ENCODE measurements around the gene TRMO.
A peak's percentile ranks its signal among the peaks of the same experiment; 100 is the strongest.

Gene TRMO

GRCh38 chr9:97938081-97938644, 15.9 kb upstream of the TRMO start, which contains the start of gene HEMGN:
HEMGN (minus strand) TSS chr9:97938172; CDS start chr9:97938136, 36 bp downstream.
- DNase-seq (ENCODE audit: low read depth in 2 of 3, low spot score in 2 of 3), result no peak

GRCh38 chr9:97936998-97937397, 14.7 kb upstream of the TRMO start:
- DNase-seq (ENCODE audit: low read depth in 2 of 3, low spot score in 2 of 3), result no peak

GRCh38 chr9:97935276-97935675, 13.0 kb upstream of the TRMO start:
- DNase-seq (ENCODE audit: low read depth in 2 of 3, low spot score in 2 of 3), result no peak

GRCh38 chr9:97934321-97935115, 12.2 kb upstream of the TRMO start:
- DNase-seq (ENCODE audit: low read depth in 2 of 3, low spot score in 2 of 3), result no peak

- no peak for DNase-seq (ENCODE audit: low read depth in 2 of 3, low spot score in 2 of 3)
These were observed 11.1 kb upstream of the TRMO start for GRCh38 chr9:97933297-97933998.

GRCh38 chr9:97930972-97931371, 8.7 kb upstream of the TRMO start:
- no peak for DNase-seq (ENCODE audit: low read depth in 2 of 3, low spot score in 2 of 3)

- DNase-seq (ENCODE audit: low read depth in 2 of 3, low spot score in 2 of 3), result no peak
These were observed 6.8 kb upstream of the TRMO start for GRCh38 chr9:97928986-97929604.

GRCh38 chr9:97925497-97926334, 3.4 kb upstream of the TRMO start:
- DNase-seq (ENCODE audit: low read depth in 2 of 3, low spot score in 2 of 3), result no peak

GRCh38 chr9:97924386-97924785, 2.1 kb upstream of the TRMO start:
- DNase-seq (ENCODE audit: low read depth in 2 of 3, low spot score in 2 of 3), result no peak

GRCh38 chr9:97923529-97924108, 1.3 kb upstream of the TRMO start:
- peak in 1 of 3 experiments; percentile 48 for DNase-seq (ENCODE audit: low read depth in 2 of 3, low spot score in 2 of 3)

- DNase-seq (ENCODE audit: low read depth in 2 of 3, low spot score in 2 of 3), result no peak
These were observed 3.0 kb downstream of the TRMO start for GRCh38 chr9:97919217-97919813.

- DNase-seq (ENCODE audit: low read depth in 2 of 3, low spot score in 2 of 3), result no peak
These were observed 3.7 kb downstream of the TRMO start for GRCh38 chr9:97918611-97919010.

- DNase-seq (ENCODE audit: low read depth in 2 of 3, low spot score in 2 of 3), result no peak
These were observed 10.3 kb downstream of the TRMO start for GRCh38 chr9:97911970-97912369.

GRCh38 chr9:97911528-97911927, 10.8 kb downstream of the TRMO start:
- DNase-seq (ENCODE audit: low read depth in 2 of 3, low spot score in 2 of 3), result no peak

GRCh38 chr9:97910357-97910756, 11.9 kb downstream of the TRMO start:
- DNase-seq (ENCODE audit: low read depth in 2 of 3, low spot score in 2 of 3), result no peak

- no peak for DNase-seq (ENCODE audit: low read depth in 2 of 3, low spot score in 2 of 3)
These were observed 13.6 kb downstream of the TRMO start for GRCh38 chr9:97908705-97909104.

- no peak for DNase-seq (ENCODE audit: low read depth in 2 of 3, low spot score in 2 of 3)
These were observed 14.7 kb downstream of the TRMO start for GRCh38 chr9:97907632-97908031.

- no peak for DNase-seq (ENCODE audit: low read depth in 2 of 3, low spot score in 2 of 3)
These were observed 15.3 kb downstream of the TRMO start for GRCh38 chr9:97907046-97907445.

- no peak for DNase-seq (ENCODE audit: low read depth in 2 of 3, low spot score in 2 of 3)
These were observed 16.0 kb downstream of the TRMO start for GRCh38 chr9:97906236-97906831.

GRCh38 chr9:97905228-97905627, 17.1 kb downstream of the TRMO start:
- no peak for DNase-seq (ENCODE audit: low read depth in 2 of 3, low spot score in 2 of 3)

All from activated CD8-positive, alpha-beta memory T cell treated with anti-CD3 and anti-CD28 coated beads for 48 hours (primary cell).